ENCODE data around the gene MOB2.

Gene MOB2

GRCh38 chr11:1502168-1502953, 15.8 kb upstream of the MOB2 start:
- no CpG with 5 or more reads among the region's 24 CpGs for WGBS (ENCODE audit: extremely low coverage, insufficient coverage, insufficient read length)
- H3K4me1 ChIP-seq (ENCODE audit: control insufficient read depth in 1 of 2, insufficient read depth in 2 of 2, low read length in 2 of 2), result no peaks in the 10 kb centered on the region
- no peak overlapping the region for H3K14ac ChIP-seq (ENCODE audit: low read length)
- no peak overlapping the region for H4K8ac ChIP-seq (ENCODE audit: low read depth, low read length)
- H2BK5ac ChIP-seq (ENCODE audit: low read depth, low read length, poor library complexity), result no peak overlapping the region
- H2AFZ ChIP-seq (ENCODE audit: insufficient read depth, low read length, poor library complexity), result no peak overlapping the region
- H4K91ac ChIP-seq (ENCODE audit: low read depth, low read length), result no peak overlapping the region
- H3K18ac ChIP-seq (ENCODE audit: low read length), result peak overlapping the region; percentile 27
- H3K9me3 ChIP-seq (ENCODE audit: insufficient read depth, low read depth, low read length), result peaks cover 9% of the 10 kb centered on the region
- H2BK120ac ChIP-seq (ENCODE audit: insufficient read depth, low read length, poor library complexity), result no peak overlapping the region
- H3K9ac ChIP-seq (ENCODE audit: low read length), result no peak overlapping the region
- no peak for DNase-seq
- no peak overlapping the region for H3K4me2 ChIP-seq (ENCODE audit: low read length)
- H2AK5ac ChIP-seq (ENCODE audit: low read length), result no peak overlapping the region
- no peaks in the 10 kb centered on the region for H3K79me1 ChIP-seq (ENCODE audit: low read length)
- H2BK12ac ChIP-seq (ENCODE audit: low read length), result no peak overlapping the region
- no peaks in the 10 kb centered on the region for H3K27me3 ChIP-seq (ENCODE audit: insufficient read depth, low read length)
- H4K12ac ChIP-seq (ENCODE audit: low read depth, low read length), result no peak overlapping the region
- H3K23ac ChIP-seq (ENCODE audit: low read length), result no peak overlapping the region
- no peak overlapping the region for H3K4me3 ChIP-seq (ENCODE audit: low read depth, low read length)
- no peak overlapping the region for H3K4ac ChIP-seq (ENCODE audit: low read depth, low read length)
- peaks cover 4% of the 10 kb centered on the region for H3K79me2 ChIP-seq (ENCODE audit: control insufficient read depth, insufficient read depth, low read length, poor library complexity)
- no peak overlapping the region for H3K27ac ChIP-seq (ENCODE audit: low read depth, low read length)
- H3K36me3 ChIP-seq (ENCODE audit: control insufficient read depth in 1 of 2, insufficient read depth in 2 of 2, low read length in 2 of 2), result peaks cover 0 to 5% of the 10 kb centered on the region in 2 experiments

GRCh38 chr11:1501421-1502167, 15.0 kb upstream of the MOB2 start:
- Histone ChIP-seq H3K79me2 (ENCODE audit: control insufficient read depth, insufficient read depth, low read length, poor library complexity) (no peaks in the 10 kb centered on the region), H3K14ac (ENCODE audit: low read length) (no peak overlapping the region), H4K12ac (ENCODE audit: low read depth, low read length) (no peak overlapping the region), H2BK12ac (ENCODE audit: low read length) (no peak overlapping the region), H3K18ac (ENCODE audit: low read length) (no peak overlapping the region), H3K9me3 (ENCODE audit: insufficient read depth, low read depth, low read length) (peaks cover 9% of the 10 kb centered on the region), H2BK5ac (ENCODE audit: low read depth, low read length, poor library complexity) (no peak overlapping the region), H2BK120ac (ENCODE audit: insufficient read depth, low read length, poor library complexity) (no peak overlapping the region), H3K4me1 (ENCODE audit: control insufficient read depth in 1 of 2, insufficient read depth in 2 of 2, low read length in 2 of 2) (no peaks in the 10 kb centered on the region), H3K36me3 (ENCODE audit: control insufficient read depth in 1 of 2, insufficient read depth in 2 of 2, low read length in 2 of 2) (peaks cover 0 to 5% of the 10 kb centered on the region in 2 experiments), H2AFZ (ENCODE audit: insufficient read depth, low read length, poor library complexity) (no peak overlapping the region), H3K27ac (ENCODE audit: low read depth, low read length) (no peak overlapping the region), H4K91ac (ENCODE audit: low read depth, low read length) (no peak overlapping the region), H3K27me3 (ENCODE audit: insufficient read depth, low read length) (no peaks in the 10 kb centered on the region), H2AK5ac (ENCODE audit: low read length) (no peak overlapping the region), H3K9ac (ENCODE audit: low read length) (no peak overlapping the region), H3K79me1 (ENCODE audit: low read length) (no peaks in the 10 kb centered on the region), H3K4ac (ENCODE audit: low read depth, low read length) (no peak overlapping the region), H3K4me3 (ENCODE audit: low read depth, low read length) (no peak overlapping the region), H3K23ac (ENCODE audit: low read length) (no peak overlapping the region), H3K4me2 (ENCODE audit: low read length) (no peak overlapping the region), H4K8ac (ENCODE audit: low read depth, low read length) (no peak overlapping the region)
- DNase-seq, result no peak
- WGBS (ENCODE audit: extremely low coverage, insufficient coverage, insufficient read length), result no CpG with 5 or more reads among the region's 25 CpGs

- Histone ChIP-seq H3K4ac (ENCODE audit: low read depth, low read length) (no peak overlapping the region), H3K23ac (ENCODE audit: low read length) (no peak overlapping the region), H3K4me2 (ENCODE audit: low read length) (no peak overlapping the region), H2BK120ac (ENCODE audit: insufficient read depth, low read length, poor library complexity) (no peak overlapping the region), H3K4me3 (ENCODE audit: low read depth, low read length) (no peak overlapping the region), H3K9ac (ENCODE audit: low read length) (no peak overlapping the region), H3K79me2 (ENCODE audit: control insufficient read depth, insufficient read depth, low read length, poor library complexity) (no peaks in the 10 kb centered on the region), H3K14ac (ENCODE audit: low read length) (no peak overlapping the region), H3K79me1 (ENCODE audit: low read length) (no peaks in the 10 kb centered on the region), H2AFZ (ENCODE audit: insufficient read depth, low read length, poor library complexity) (no peak overlapping the region), H3K4me1 (ENCODE audit: control insufficient read depth in 1 of 2, insufficient read depth in 2 of 2, low read length in 2 of 2) (no peaks in the 10 kb centered on the region), H4K8ac (ENCODE audit: low read depth, low read length) (no peak overlapping the region), H4K91ac (ENCODE audit: low read depth, low read length) (no peak overlapping the region), H2BK12ac (ENCODE audit: low read length) (no peak overlapping the region), H3K36me3 (ENCODE audit: control insufficient read depth in 1 of 2, insufficient read depth in 2 of 2, low read length in 2 of 2) (peaks cover 0 to 5% of the 10 kb centered on the region in 2 experiments), H3K18ac (ENCODE audit: low read length) (no peak overlapping the region), H3K27me3 (ENCODE audit: insufficient read depth, low read length) (no peaks in the 10 kb centered on the region), H3K9me3 (ENCODE audit: insufficient read depth, low read depth, low read length) (peaks cover 9% of the 10 kb centered on the region), H4K12ac (ENCODE audit: low read depth, low read length) (no peak overlapping the region), H2AK5ac (ENCODE audit: low read length) (no peak overlapping the region), H3K27ac (ENCODE audit: low read depth, low read length) (no peak overlapping the region), H2BK5ac (ENCODE audit: low read depth, low read length, poor library complexity) (no peak overlapping the region)
- DNase-seq, result no peak
- WGBS (ENCODE audit: extremely low coverage, insufficient coverage, insufficient read length), result no CpG with 5 or more reads among the region's 28 CpGs
Measured at GRCh38 chr11:1500466-1501420, 14.2 kb upstream of the MOB2 start.

- Histone ChIP-seq H3K36me3 (ENCODE audit: control insufficient read depth in 1 of 2, insufficient read depth in 2 of 2, low read length in 2 of 2) (peaks cover 0 to 5% of the 10 kb centered on the region in 2 experiments), H3K4me1 (ENCODE audit: control insufficient read depth in 1 of 2, insufficient read depth in 2 of 2, low read length in 2 of 2) (no peaks in the 10 kb centered on the region), H3K4me3 (ENCODE audit: low read depth, low read length) (no peak overlapping the region), H2BK12ac (ENCODE audit: low read length) (no peak overlapping the region), H4K91ac (ENCODE audit: low read depth, low read length) (no peak overlapping the region), H3K18ac (ENCODE audit: low read length) (no peak overlapping the region), H3K79me2 (ENCODE audit: control insufficient read depth, insufficient read depth, low read length, poor library complexity) (no peaks in the 10 kb centered on the region), H3K27ac (ENCODE audit: low read depth, low read length) (no peak overlapping the region), H2AFZ (ENCODE audit: insufficient read depth, low read length, poor library complexity) (no peak overlapping the region), H3K23ac (ENCODE audit: low read length) (no peak overlapping the region), H2AK5ac (ENCODE audit: low read length) (no peak overlapping the region), H3K27me3 (ENCODE audit: insufficient read depth, low read length) (no peaks in the 10 kb centered on the region), H3K79me1 (ENCODE audit: low read length) (no peaks in the 10 kb centered on the region), H4K12ac (ENCODE audit: low read depth, low read length) (no peak overlapping the region), H3K9me3 (ENCODE audit: insufficient read depth, low read depth, low read length) (peaks cover 9% of the 10 kb centered on the region), H3K4me2 (ENCODE audit: low read length) (no peak overlapping the region), H4K8ac (ENCODE audit: low read depth, low read length) (no peak overlapping the region), H3K4ac (ENCODE audit: low read depth, low read length) (no peak overlapping the region), H3K14ac (ENCODE audit: low read length) (no peak overlapping the region), H3K9ac (ENCODE audit: low read length) (no peak overlapping the region), H2BK5ac (ENCODE audit: low read depth, low read length, poor library complexity) (no peak overlapping the region), H2BK120ac (ENCODE audit: insufficient read depth, low read length, poor library complexity) (no peak overlapping the region)
- no CpG with 5 or more reads among the region's 14 CpGs for WGBS (ENCODE audit: extremely low coverage, insufficient coverage, insufficient read length)
- DNase-seq, result no peak
Measured at GRCh38 chr11:1499899-1500298, 13.3 kb upstream of the MOB2 start.
